GM23338 (cell line): ENCODE measurements around the gene ZNF679. TPM values are rescaled to one million over a fixed set of nuclear protein-coding genes. Genes with fewer than 3 reads are reported as not detected.

Experiments
- ATAC-seq: fragments of 200-7000 bp; cut with Tn5 transposase; 3 replicates; pipeline ENCODE4 v1.9.1; 2020
- DNase-seq: peaks from one replicate; pipeline ENCODE4 v3.0.0-alpha.2; 2015; ENCODE audit warnings: low spot score
- H2AFZ ChIP-seq: fragments of 200-600 bp; sonication (generic); 2 replicates; pipeline ENCODE4 v1.8.0; 2016; ENCODE audit warnings: antibody characterized with exemption, mild to moderate bottlenecking, moderate library complexity
- H3F3A ChIP-seq: fragments of 200-600 bp; sonication (generic); replicated peaks from 2 replicates; pipeline ENCODE4 v1.8.0; 2017; ENCODE audit warnings: antibody characterized with exemption, mixed run types, low read depth
- H3K27ac ChIP-seq: fragments of 200-600 bp; sonication (generic); 2 replicates; pipeline ENCODE4 v1.6.1; 2016; ENCODE audit warnings: low read depth
- H3K27me3 ChIP-seq: fragments of 200-600 bp; sonication (generic); 2 replicates; pipeline ENCODE4 v1.8.0; 2016; ENCODE audit warnings: mild to moderate bottlenecking, mixed run types, moderate library complexity; ENCODE audit not compliant: insufficient read depth
- H3K36me3 ChIP-seq: fragments of 200-600 bp; sonication (generic); 2 replicates; pipeline ENCODE4 v1.8.0; 2016; ENCODE audit warnings: mild to moderate bottlenecking; ENCODE audit not compliant: insufficient read depth
- H3K4me1 ChIP-seq: fragments of 200-600 bp; sonication (generic); 2 replicates; pipeline ENCODE4 v1.8.0; 2016; ENCODE audit warnings: mild to moderate bottlenecking, moderate library complexity; ENCODE audit not compliant: insufficient read depth
- H3K4me2 ChIP-seq: fragments of 200-600 bp; sonication (generic); 2 replicates; pipeline ENCODE4 v1.7.1; 2017; ENCODE audit warnings: mixed run types
- H3K4me3 ChIP-seq: fragments of 200-600 bp; sonication (generic); 2 replicates; pipeline ENCODE4 v1.6.1; 2016; ENCODE audit warnings: mixed run types
- H3K79me2 ChIP-seq: fragments of 200-600 bp; sonication (generic); replicated peaks from 2 replicates; pipeline ENCODE4 v1.8.0; 2017; ENCODE audit warnings: mild to moderate bottlenecking; ENCODE audit not compliant: insufficient read depth
- H3K9me2 ChIP-seq: fragments of 200-600 bp; sonication (generic); 2 replicates; pipeline ENCODE4 v1.8.0; 2017; ENCODE audit not compliant: insufficient read depth
- H4K20me1 ChIP-seq: fragments of 200-600 bp; sonication (generic); replicated peaks from 2 replicates; pipeline ENCODE4 v1.8.0; 2017; ENCODE audit warnings: mild to moderate bottlenecking; ENCODE audit not compliant: insufficient read depth
- H3K27ac Mint-ChIP-seq: 2 replicates; pipeline ENCODE4 v1.8.0; 2020; ENCODE audit warnings: inconsistent platforms, mild to moderate bottlenecking, moderate library complexity, mixed read lengths
- H3K27me3 Mint-ChIP-seq: 3 replicates; pipeline ENCODE4 v1.8.0; 2022; ENCODE audit warnings: low read depth, mild to moderate bottlenecking, moderate library complexity, mixed read lengths, inconsistent platforms; ENCODE audit not compliant: insufficient read depth, poor library complexity
- H3K36me3 Mint-ChIP-seq: 3 replicates; pipeline ENCODE4 v1.8.0; 2021; ENCODE audit warnings: low read depth, mild to moderate bottlenecking, inconsistent platforms, moderate library complexity, mixed read lengths
- H3K4me1 Mint-ChIP-seq: 3 replicates; pipeline ENCODE4 v1.8.0; 2020; ENCODE audit warnings: mild to moderate bottlenecking, inconsistent platforms, mixed read lengths
- H3K4me3 Mint-ChIP-seq: 3 replicates; pipeline ENCODE4 v1.8.0; 2021; ENCODE audit warnings: moderate library complexity, mild to moderate bottlenecking, inconsistent platforms, mixed read lengths
- H3K9me3 Mint-ChIP-seq: 3 replicates; pipeline ENCODE4 v1.8.0; 2020; ENCODE audit warnings: moderate library complexity, mild to moderate bottlenecking, inconsistent platforms, mixed read lengths
- CREB1 ChIP-seq: fragments of 250-450 bp; sonication (Bioruptor Pico); IDR thresholded peaks from 2 replicates; pipeline ENCODE4 v1.5.0; 2020; ENCODE audit warnings: low read depth, mild to moderate bottlenecking, moderate library complexity
- EZH2 ChIP-seq: fragments of 200-600 bp; sonication (generic); IDR thresholded peaks from one replicate; pipeline ENCODE4 v1.8.0; 2017; ENCODE audit warnings: antibody characterized with exemption, mild to moderate bottlenecking, low read depth; ENCODE audit not compliant: unreplicated experiment
- EZH2phosphoT487 ChIP-seq: fragments of 200-600 bp; sonication (generic); IDR thresholded peaks from one replicate; pipeline ENCODE4 v1.8.1; 2018; ENCODE audit warnings: antibody characterized with exemption; ENCODE audit not compliant: unreplicated experiment
- JUNB ChIP-seq: IDR thresholded peaks from one replicate; pipeline ENCODE4 v1.6.1; 2016; ENCODE audit warnings: antibody characterized with exemption; ENCODE audit not compliant: unreplicated experiment
- POLR2AphosphoS5 ChIP-seq: IDR thresholded peaks from 2 replicates; pipeline ENCODE4 v1.6.1; 2016; ENCODE audit warnings: antibody characterized with exemption, low read depth
- STAT1 ChIP-seq: IDR thresholded peaks from one replicate; pipeline ENCODE4 v1.6.1; 2016; ENCODE audit warnings: antibody characterized with exemption; ENCODE audit not compliant: unreplicated experiment
- ZNF114 ChIP-seq: fragments of 250-450 bp; sonication (Bioruptor Pico); IDR thresholded peaks from 2 replicates; pipeline ENCODE4 v1.5.0; 2020; ENCODE audit warnings: mild to moderate bottlenecking, moderate library complexity
- ZNF331 ChIP-seq: fragments of 250-450 bp; sonication (Bioruptor Pico); IDR thresholded peaks from 2 replicates; pipeline ENCODE4 v1.5.0; 2020; ENCODE audit warnings: low read depth, mild to moderate bottlenecking, moderate library complexity
- polyA plus RNA-seq: library from polyadenylated mRNA; unstranded; fragments of >200 nt; fragmentation: Nextera tagmentation; extraction: Ambion mirVana; gene quantifications from 2 replicates; pipeline ENCODE4 v1.2.1, GENCODE V29; 2016
- total RNA-seq: library from RNA; depleted of rRNA; stranded (reverse); fragments of >200 nt; shearing (Covaris generic); gene quantifications from 2 replicates; pipeline ENCODE4 v1.2.3, GENCODE V29; 2014
- TF ChIP-seq, protein P1 (sequence below): fragments of 250-450 bp; sonication (Bioruptor Pico); IDR thresholded peaks from 2 replicates; pipeline ENCODE4 v1.5.0; 2020; ENCODE audit warnings: mild to moderate bottlenecking, moderate library complexity
- TF ChIP-seq, protein P2 (sequence below), 2 experiments: fragments of 200-600 bp in 1 of 2; sonication (generic) in 1 of 2; conservative IDR thresholded peaks; 2 replicates each; pipeline versions ENCODE4 v1.5.1 to v1.6.1; 2016 to 2017; ENCODE audit warnings: antibody characterized with exemption in 2 of 2, low read depth in 2 of 2, mild to moderate bottlenecking in 2 of 2, moderate library complexity in 1 of 2
- TF ChIP-seq, protein P3 (sequence below): IDR thresholded peaks from 2 replicates; pipeline ENCODE4 v1.6.1; 2016; ENCODE audit warnings: antibody characterized with exemption
- TF ChIP-seq, protein P4 (sequence below): IDR thresholded peaks from one replicate; pipeline ENCODE4 v1.6.1; 2018; ENCODE audit warnings: antibody characterized with exemption; ENCODE audit not compliant: unreplicated experiment

The ZNF679 gene
- total and polyA plus RNA-seq, 2 experiments from 2014 or later, result not detected

DNA sequence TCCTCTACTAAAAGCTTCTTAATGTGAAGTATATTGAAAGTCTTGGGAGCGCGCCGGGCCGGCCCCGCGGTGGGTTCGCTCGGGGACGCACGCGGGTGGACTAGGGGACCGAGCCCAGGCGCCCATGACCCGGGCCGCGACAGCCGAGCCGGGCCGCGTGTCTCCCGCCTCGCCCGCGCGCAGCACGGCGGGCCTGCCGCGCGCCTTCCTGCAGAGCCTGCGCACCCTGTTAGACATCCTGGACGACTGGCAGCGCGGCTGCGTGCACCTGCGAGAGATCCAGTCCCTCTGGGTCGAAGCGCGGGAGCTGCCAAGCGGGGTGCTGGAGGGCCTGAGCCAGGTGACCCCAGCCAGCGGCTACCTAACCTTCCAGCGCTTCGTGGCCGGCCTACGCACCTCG lies 46.7 kb upstream of the ZNF679 start (continued):
- TF ChIP-seq, protein P1, sequence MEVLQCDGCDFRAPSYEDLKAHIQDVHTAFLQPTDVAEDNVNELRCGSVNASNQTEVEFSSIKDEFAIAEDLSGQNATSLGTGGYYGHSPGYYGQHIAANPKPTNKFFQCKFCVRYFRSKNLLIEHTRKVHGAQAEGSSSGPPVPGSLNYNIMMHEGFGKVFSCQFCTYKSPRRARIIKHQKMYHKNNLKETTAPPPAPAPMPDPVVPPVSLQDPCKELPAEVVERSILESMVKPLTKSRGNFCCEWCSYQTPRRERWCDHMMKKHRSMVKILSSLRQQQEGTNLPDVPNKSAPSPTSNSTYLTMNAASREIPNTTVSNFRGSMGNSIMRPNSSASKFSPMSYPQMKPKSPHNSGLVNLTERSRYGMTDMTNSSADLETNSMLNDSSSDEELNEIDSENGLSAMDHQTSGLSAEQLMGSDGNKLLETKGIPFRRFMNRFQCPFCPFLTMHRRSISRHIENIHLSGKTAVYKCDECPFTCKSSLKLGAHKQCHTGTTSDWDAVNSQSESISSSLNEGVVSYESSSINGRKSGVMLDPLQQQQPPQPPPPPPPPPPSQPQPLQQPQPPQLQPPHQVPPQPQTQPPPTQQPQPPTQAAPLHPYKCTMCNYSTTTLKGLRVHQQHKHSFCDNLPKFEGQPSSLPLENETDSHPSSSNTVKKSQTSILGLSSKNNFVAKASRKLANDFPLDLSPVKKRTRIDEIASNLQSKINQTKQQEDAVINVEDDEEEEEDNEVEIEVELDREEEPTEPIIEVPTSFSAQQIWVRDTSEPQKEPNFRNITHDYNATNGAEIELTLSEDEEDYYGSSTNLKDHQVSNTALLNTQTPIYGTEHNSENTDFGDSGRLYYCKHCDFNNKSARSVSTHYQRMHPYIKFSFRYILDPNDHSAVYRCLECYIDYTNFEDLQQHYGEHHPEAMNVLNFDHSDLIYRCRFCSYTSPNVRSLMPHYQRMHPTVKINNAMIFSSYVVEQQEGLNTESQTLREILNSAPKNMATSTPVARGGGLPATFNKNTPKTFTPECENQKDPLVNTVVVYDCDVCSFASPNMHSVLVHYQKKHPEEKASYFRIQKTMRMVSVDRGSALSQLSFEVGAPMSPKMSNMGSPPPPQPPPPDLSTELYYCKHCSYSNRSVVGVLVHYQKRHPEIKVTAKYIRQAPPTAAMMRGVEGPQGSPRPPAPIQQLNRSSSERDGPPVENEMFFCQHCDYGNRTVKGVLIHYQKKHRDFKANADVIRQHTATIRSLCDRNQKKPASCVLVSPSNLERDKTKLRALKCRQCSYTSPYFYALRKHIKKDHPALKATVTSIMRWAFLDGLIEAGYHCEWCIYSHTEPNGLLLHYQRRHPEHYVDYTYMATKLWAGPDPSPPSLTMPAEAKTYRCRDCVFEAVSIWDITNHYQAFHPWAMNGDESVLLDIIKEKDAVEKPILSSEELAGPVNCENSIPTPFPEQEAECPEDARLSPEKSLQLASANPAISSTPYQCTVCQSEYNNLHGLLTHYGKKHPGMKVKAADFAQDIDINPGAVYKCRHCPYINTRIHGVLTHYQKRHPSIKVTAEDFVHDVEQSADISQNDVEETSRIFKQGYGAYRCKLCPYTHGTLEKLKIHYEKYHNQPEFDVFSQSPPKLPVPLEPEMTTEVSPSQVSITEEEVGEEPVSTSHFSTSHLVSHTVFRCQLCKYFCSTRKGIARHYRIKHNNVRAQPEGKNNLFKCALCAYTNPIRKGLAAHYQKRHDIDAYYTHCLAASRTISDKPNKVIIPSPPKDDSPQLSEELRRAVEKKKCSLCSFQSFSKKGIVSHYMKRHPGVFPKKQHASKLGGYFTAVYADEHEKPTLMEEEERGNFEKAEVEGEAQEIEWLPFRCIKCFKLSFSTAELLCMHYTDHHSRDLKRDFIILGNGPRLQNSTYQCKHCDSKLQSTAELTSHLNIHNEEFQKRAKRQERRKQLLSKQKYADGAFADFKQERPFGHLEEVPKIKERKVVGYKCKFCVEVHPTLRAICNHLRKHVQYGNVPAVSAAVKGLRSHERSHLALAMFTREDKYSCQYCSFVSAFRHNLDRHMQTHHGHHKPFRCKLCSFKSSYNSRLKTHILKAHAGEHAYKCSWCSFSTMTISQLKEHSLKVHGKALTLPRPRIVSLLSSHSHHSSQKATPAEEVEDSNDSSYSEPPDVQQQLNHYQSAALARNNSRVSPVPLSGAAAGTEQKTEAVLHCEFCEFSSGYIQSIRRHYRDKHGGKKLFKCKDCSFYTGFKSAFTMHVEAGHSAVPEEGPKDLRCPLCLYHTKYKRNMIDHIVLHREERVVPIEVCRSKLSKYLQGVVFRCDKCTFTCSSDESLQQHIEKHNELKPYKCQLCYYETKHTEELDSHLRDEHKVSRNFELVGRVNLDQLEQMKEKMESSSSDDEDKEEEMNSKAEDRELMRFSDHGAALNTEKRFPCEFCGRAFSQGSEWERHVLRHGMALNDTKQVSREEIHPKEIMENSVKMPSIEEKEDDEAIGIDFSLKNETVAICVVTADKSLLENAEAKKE (CRISPR knock-in tag), result no peak
- no peak for TF ChIP-seq JUNB

DNA sequence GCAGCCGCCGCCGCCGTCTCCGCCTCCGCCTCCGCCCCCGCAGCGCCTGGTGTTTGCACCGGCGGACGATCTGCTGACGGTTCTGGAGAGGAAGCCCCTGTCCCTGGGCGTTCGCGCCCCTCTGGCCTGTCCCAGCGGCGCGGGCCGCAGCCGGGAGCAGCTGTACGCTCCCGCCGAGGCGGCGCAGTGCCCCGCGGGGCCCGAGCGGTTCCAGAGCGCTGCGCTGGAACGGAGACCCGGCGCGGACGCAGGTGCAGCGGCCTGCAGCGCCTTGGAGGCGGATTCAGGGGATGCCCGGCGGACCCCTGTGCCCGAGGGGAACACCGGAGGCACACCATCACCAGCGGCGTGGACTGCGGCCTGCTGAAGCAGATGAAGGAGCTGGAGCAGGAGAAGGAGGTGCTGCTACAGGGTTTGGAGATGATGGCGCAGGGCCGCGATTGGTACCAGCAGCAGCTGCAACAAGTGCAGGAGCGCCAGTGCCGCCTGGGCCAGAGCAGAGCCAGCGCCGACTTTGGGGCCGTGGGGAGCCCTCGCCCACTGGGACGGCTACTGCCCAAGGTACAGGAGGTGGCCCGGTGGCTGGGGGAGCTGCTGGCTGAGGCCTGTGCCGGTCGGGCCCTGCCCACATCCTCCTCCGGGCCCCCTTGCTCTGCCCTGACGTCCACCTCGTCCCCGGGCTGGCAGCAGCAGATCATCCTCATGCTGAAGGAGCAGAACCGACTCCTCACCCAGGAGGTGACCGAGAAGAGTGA lies 46.1 kb upstream of the ZNF679 start:
- no peak overlapping the region for H3K27ac Mint-ChIP-seq
- H3K79me2 ChIP-seq, result no peaks in the 10 kb centered on the region
- H3K27ac ChIP-seq, result no peak overlapping the region
- H3K36me3 Mint-ChIP-seq, result peaks cover 29% of the 10 kb centered on the region; the same call in 2 of the 3 replicates
- DNase-seq (no peak), ATAC-seq (no peak)
- no peak overlapping the region for H3K4me3 ChIP-seq
- no peaks in the 10 kb centered on the region for H3K4me1 ChIP-seq
- peaks cover 81% of the 10 kb centered on the region for H3K9me3 Mint-ChIP-seq
- no peaks in the 10 kb centered on the region for H3K9me2 ChIP-seq
- H3K4me2 ChIP-seq, result no peak overlapping the region
- no peaks in the 10 kb centered on the region for H3F3A ChIP-seq
- no peaks in the 10 kb centered on the region for H3K27me3 Mint-ChIP-seq
- H4K20me1 ChIP-seq, result no peaks in the 10 kb centered on the region
- H3K27me3 ChIP-seq, result no peaks in the 10 kb centered on the region
- no peak overlapping the region for H3K4me3 Mint-ChIP-seq
- H3K4me1 Mint-ChIP-seq, result no peaks in the 10 kb centered on the region
- peaks cover 5% of the 10 kb centered on the region; the same call in 1 of the 2 replicates for H3K36me3 ChIP-seq
- H2AFZ ChIP-seq, result no peak overlapping the region
- TF ChIP-seq JUNB (no peak), EZH2 (no peak), STAT1 (no peak), EZH2phosphoT487 (no peak), POLR2AphosphoS5 (no peak), ZNF114 (CRISPR knock-in tag) (no peak), CREB1 (CRISPR knock-in tag) (no peak), ZNF331 (CRISPR knock-in tag) (no peak)
- TF ChIP-seq, protein P2, sequence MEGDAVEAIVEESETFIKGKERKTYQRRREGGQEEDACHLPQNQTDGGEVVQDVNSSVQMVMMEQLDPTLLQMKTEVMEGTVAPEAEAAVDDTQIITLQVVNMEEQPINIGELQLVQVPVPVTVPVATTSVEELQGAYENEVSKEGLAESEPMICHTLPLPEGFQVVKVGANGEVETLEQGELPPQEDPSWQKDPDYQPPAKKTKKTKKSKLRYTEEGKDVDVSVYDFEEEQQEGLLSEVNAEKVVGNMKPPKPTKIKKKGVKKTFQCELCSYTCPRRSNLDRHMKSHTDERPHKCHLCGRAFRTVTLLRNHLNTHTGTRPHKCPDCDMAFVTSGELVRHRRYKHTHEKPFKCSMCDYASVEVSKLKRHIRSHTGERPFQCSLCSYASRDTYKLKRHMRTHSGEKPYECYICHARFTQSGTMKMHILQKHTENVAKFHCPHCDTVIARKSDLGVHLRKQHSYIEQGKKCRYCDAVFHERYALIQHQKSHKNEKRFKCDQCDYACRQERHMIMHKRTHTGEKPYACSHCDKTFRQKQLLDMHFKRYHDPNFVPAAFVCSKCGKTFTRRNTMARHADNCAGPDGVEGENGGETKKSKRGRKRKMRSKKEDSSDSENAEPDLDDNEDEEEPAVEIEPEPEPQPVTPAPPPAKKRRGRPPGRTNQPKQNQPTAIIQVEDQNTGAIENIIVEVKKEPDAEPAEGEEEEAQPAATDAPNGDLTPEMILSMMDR (conservative IDR thresholded peaks at IDR 0.05; ENCODE audit: low read depth in 2 of 2), result no peak
- TF ChIP-seq, protein P3, sequence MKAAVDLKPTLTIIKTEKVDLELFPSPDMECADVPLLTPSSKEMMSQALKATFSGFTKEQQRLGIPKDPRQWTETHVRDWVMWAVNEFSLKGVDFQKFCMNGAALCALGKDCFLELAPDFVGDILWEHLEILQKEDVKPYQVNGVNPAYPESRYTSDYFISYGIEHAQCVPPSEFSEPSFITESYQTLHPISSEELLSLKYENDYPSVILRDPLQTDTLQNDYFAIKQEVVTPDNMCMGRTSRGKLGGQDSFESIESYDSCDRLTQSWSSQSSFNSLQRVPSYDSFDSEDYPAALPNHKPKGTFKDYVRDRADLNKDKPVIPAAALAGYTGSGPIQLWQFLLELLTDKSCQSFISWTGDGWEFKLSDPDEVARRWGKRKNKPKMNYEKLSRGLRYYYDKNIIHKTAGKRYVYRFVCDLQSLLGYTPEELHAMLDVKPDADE, result no peak
- TF ChIP-seq, protein P4, sequence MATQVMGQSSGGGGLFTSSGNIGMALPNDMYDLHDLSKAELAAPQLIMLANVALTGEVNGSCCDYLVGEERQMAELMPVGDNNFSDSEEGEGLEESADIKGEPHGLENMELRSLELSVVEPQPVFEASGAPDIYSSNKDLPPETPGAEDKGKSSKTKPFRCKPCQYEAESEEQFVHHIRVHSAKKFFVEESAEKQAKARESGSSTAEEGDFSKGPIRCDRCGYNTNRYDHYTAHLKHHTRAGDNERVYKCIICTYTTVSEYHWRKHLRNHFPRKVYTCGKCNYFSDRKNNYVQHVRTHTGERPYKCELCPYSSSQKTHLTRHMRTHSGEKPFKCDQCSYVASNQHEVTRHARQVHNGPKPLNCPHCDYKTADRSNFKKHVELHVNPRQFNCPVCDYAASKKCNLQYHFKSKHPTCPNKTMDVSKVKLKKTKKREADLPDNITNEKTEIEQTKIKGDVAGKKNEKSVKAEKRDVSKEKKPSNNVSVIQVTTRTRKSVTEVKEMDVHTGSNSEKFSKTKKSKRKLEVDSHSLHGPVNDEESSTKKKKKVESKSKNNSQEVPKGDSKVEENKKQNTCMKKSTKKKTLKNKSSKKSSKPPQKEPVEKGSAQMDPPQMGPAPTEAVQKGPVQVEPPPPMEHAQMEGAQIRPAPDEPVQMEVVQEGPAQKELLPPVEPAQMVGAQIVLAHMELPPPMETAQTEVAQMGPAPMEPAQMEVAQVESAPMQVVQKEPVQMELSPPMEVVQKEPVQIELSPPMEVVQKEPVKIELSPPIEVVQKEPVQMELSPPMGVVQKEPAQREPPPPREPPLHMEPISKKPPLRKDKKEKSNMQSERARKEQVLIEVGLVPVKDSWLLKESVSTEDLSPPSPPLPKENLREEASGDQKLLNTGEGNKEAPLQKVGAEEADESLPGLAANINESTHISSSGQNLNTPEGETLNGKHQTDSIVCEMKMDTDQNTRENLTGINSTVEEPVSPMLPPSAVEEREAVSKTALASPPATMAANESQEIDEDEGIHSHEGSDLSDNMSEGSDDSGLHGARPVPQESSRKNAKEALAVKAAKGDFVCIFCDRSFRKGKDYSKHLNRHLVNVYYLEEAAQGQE, result no peak
